Neural cell (in vitro differentiated cells): ENCODE results near the gene CPNE4. TPM values are rescaled to one million over a fixed set of nuclear protein-coding genes. Genes with fewer than 3 reads are reported as not detected.

Experiments used
- H2AFZ ChIP-seq: fragments of 200-600, 300-800 bp; sonication (generic), shearing (Covaris generic); 2 replicates; pipeline ENCODE4 v1.6.0; 2014; ENCODE audit warnings: low read depth, mild to moderate bottlenecking, antibody characterized with exemption, low read length, moderate library complexity
- H3F3A ChIP-seq: fragments of 200-600 bp; shearing (Covaris generic); 2 replicates; pipeline ENCODE4 v1.6.1; 2016; ENCODE audit warnings: mild to moderate bottlenecking, moderate library complexity, mixed read lengths, antibody characterized with exemption, low read length; ENCODE audit not compliant: insufficient read depth, poor library complexity, severe bottlenecking
- H3K27ac ChIP-seq: fragments of 200-600, 300-800 bp; sonication (generic), shearing (Covaris generic); 2 replicates; pipeline ENCODE4 v1.5.1; 2014; ENCODE audit warnings: mild to moderate bottlenecking, low read length, moderate library complexity
- H3K27me3 ChIP-seq: fragments of 300-800, 200-600 bp; sonication (generic), shearing (Covaris generic); 2 replicates; pipeline ENCODE4 v1.6.0; 2014; ENCODE audit warnings: mild to moderate bottlenecking, low read depth, low read length, moderate library complexity; ENCODE audit not compliant: insufficient read depth
- H3K36me3 ChIP-seq: fragments of 300-800, 200-600 bp; sonication (generic), shearing (Covaris generic); 2 replicates; pipeline ENCODE4 v1.5.1; 2014; ENCODE audit warnings: mild to moderate bottlenecking, antibody characterized with exemption, low read length, moderate library complexity; ENCODE audit not compliant: insufficient read depth
- H3K4me2 ChIP-seq: fragments of 300-800, 200-600 bp; sonication (generic), shearing (Covaris generic); 2 replicates; pipeline ENCODE4 v1.6.0; 2014; ENCODE audit warnings: mild to moderate bottlenecking, low read length
- H3K4me3 ChIP-seq: fragments of 300-800, 200-600 bp; sonication (generic), shearing (Covaris generic); 2 replicates; pipeline ENCODE4 v1.5.1; 2014; ENCODE audit warnings: mild to moderate bottlenecking, low read length, moderate library complexity
- H3K79me2 ChIP-seq: fragments of 200-600 bp; shearing (Covaris generic); replicated peaks from 2 replicates; pipeline ENCODE4 v1.6.0; 2014; ENCODE audit warnings: mild to moderate bottlenecking, low read length, moderate library complexity; ENCODE audit not compliant: insufficient read depth
- H3K9ac ChIP-seq: fragments of 300-800, 200-600 bp; sonication (generic), shearing (Covaris generic); 2 replicates; pipeline ENCODE4 v1.6.1; 2016; ENCODE audit warnings: mild to moderate bottlenecking, low read length, mixed read lengths
- H3K9me2 ChIP-seq: fragments of 200-600 bp; shearing (Covaris generic); 2 replicates; pipeline ENCODE4 v1.6.1; 2016; ENCODE audit warnings: mild to moderate bottlenecking, low read length, mixed read lengths; ENCODE audit not compliant: insufficient read depth
- H3K9me3 ChIP-seq: fragments of 200-600, 300-800 bp; sonication (generic), shearing (Covaris generic); 2 replicates; pipeline ENCODE4 v1.6.1; 2016; ENCODE audit warnings: mild to moderate bottlenecking, mixed run types, low read length, moderate library complexity, mixed read lengths
- H4K20me1 ChIP-seq: fragments of 200-600 bp; shearing (Covaris generic); 2 replicates; pipeline ENCODE4 v1.6.1; 2016; ENCODE audit warnings: mild to moderate bottlenecking, mixed run types; ENCODE audit not compliant: insufficient read depth
- CTCF ChIP-seq: fragments of 450-650 bp; IDR thresholded peaks from 2 replicates; pipeline ENCODE4 v1.5.1; 2014; ENCODE audit warnings: antibody characterized with exemption, mild to moderate bottlenecking, moderate library complexity; ENCODE audit not compliant: poor library complexity, severe bottlenecking
- EP300 ChIP-seq: fragments of 450-650 bp; conservative IDR thresholded peaks from 2 replicates; pipeline ENCODE4 v1.6.1; 2014; ENCODE audit warnings: antibody characterized with exemption, mild to moderate bottlenecking, moderate library complexity; ENCODE audit not compliant: poor library complexity, severe bottlenecking
- EZH2 ChIP-seq: fragments of 200-600, 300-800 bp; shearing (Covaris generic), sonication (generic); IDR thresholded peaks from 2 replicates; pipeline ENCODE4 v1.6.1; 2014; ENCODE audit warnings: antibody characterized with exemption, low read length, borderline replicate concordance, mild to moderate bottlenecking; ENCODE audit not compliant: insufficient read depth, poor library complexity, severe bottlenecking
- MXI1 ChIP-seq: fragments of 450-650 bp; conservative IDR thresholded peaks from 2 replicates; pipeline ENCODE4 v1.6.1; 2014; ENCODE audit warnings: antibody characterized with exemption, mild to moderate bottlenecking; ENCODE audit not compliant: poor library complexity, severe bottlenecking
- POLR2AphosphoS5 ChIP-seq: IDR thresholded peaks from 2 replicates; pipeline ENCODE4 v1.6.1; 2012
- RAD21 ChIP-seq: fragments of 450-650 bp; conservative IDR thresholded peaks from 2 replicates; pipeline ENCODE4 v1.6.1; 2014; ENCODE audit warnings: antibody characterized with exemption, mild to moderate bottlenecking, moderate library complexity
- REST ChIP-seq: IDR thresholded peaks from 2 replicates; pipeline ENCODE4 v1.6.1; 2012; ENCODE audit warnings: borderline replicate concordance
- SMC3 ChIP-seq: fragments of 450-650 bp; conservative IDR thresholded peaks from 2 replicates; pipeline ENCODE4 v1.6.1; 2014; ENCODE audit warnings: antibody characterized with exemption, mild to moderate bottlenecking, moderate library complexity; ENCODE audit not compliant: poor library complexity
- TAF1 ChIP-seq: IDR thresholded peaks from 2 replicates; pipeline ENCODE4 v1.6.1; 2012; ENCODE audit warnings: low read depth
- polyA plus RNA-seq: library from polyadenylated mRNA; depleted of rRNA; stranded (reverse); fragments of >200 nt; gene quantifications from 2 replicates; pipeline ENCODE4 v1.2.3, GENCODE V29; 2014

Gene CPNE4
- polyA plus RNA-seq, 1 donor from 2014 or later = 0.59 TPM

- Histone ChIP-seq H3K9me2 (no peaks in the 10 kb centered on the region), H2AFZ (no peak overlapping the region), H3K27ac (no peak overlapping the region), H3K9ac (no peak overlapping the region), H3F3A (no peaks in the 10 kb centered on the region), H4K20me1 (no peaks in the 10 kb centered on the region), H3K36me3 (no peaks in the 10 kb centered on the region), H3K79me2 (no peaks in the 10 kb centered on the region), H3K27me3 (no peaks in the 10 kb centered on the region), H3K4me2 (no peak overlapping the region), H3K9me3 (no peaks in the 10 kb centered on the region), H3K4me3 (no peak overlapping the region)
- TF ChIP-seq MXI1 = no peak
- no peak for TF ChIP-seq CTCF
- TF ChIP-seq EP300 = no peak
- TF ChIP-seq POLR2AphosphoS5 = no peak
- TF ChIP-seq SMC3 = no peak
Measured at GRCh38 chr3:131731709-131732108, 303.1 kb downstream of the CPNE4 start.

GRCh38 chr3:131730581-131730980 is 304.2 kb downstream of the CPNE4 start:
- H3K27me3 ChIP-seq = no peaks in the 10 kb centered on the region
- no peak for TF ChIP-seq REST
- no peak for TF ChIP-seq TAF1
- no peak for TF ChIP-seq CTCF
- no peak for TF ChIP-seq POLR2AphosphoS5
- TF ChIP-seq MXI1 = no peak
- no peak for TF ChIP-seq EZH2
- no peak for TF ChIP-seq SMC3
- no peak for TF ChIP-seq RAD21
- no peak for TF ChIP-seq EP300
- H4K20me1 ChIP-seq = no peaks in the 10 kb centered on the region
- H2AFZ ChIP-seq = no peak overlapping the region
- H3K9me3 ChIP-seq = no peaks in the 10 kb centered on the region
- H3K9ac ChIP-seq = no peak overlapping the region
- no peaks in the 10 kb centered on the region for H3F3A ChIP-seq
- H3K27ac ChIP-seq = no peak overlapping the region
- H3K79me2 ChIP-seq = no peaks in the 10 kb centered on the region
- no peaks in the 10 kb centered on the region for H3K36me3 ChIP-seq
- no peaks in the 10 kb centered on the region for H3K9me2 ChIP-seq
- H3K4me2 ChIP-seq = no peak overlapping the region
- H3K4me3 ChIP-seq = no peak overlapping the region
